Cardiac fibroblast (primary cell): ENCODE data around the gene GORASP2.

ENCODE experiments used
- DNase-seq, 2 donors: peaks; one replicate each; pipeline versions ENCODE4 v3.0.0 to v3.0.0-alpha.2; 2010; ENCODE audit warnings: low read depth in 2 of 2
- H3K4me3 ChIP-seq, 2 donors: replicated peaks in 1 of 2; 1 replicate in 1 of 2; 2 replicates in 1 of 2; pipeline ENCODE4 v1.5.1; 2011; ENCODE audit warnings: low read depth in 2 of 2, low read length in 2 of 2, mild to moderate bottlenecking in 2 of 2, moderate library complexity in 1 of 2
- TF ChIP-seq, protein P1 (sequence below): IDR thresholded peaks from one replicate; pipeline ENCODE4 v1.5.1; 2011; ENCODE audit warnings: low read depth, mild to moderate bottlenecking, low read length, inconsistent platforms

GORASP2 gene

DNA sequence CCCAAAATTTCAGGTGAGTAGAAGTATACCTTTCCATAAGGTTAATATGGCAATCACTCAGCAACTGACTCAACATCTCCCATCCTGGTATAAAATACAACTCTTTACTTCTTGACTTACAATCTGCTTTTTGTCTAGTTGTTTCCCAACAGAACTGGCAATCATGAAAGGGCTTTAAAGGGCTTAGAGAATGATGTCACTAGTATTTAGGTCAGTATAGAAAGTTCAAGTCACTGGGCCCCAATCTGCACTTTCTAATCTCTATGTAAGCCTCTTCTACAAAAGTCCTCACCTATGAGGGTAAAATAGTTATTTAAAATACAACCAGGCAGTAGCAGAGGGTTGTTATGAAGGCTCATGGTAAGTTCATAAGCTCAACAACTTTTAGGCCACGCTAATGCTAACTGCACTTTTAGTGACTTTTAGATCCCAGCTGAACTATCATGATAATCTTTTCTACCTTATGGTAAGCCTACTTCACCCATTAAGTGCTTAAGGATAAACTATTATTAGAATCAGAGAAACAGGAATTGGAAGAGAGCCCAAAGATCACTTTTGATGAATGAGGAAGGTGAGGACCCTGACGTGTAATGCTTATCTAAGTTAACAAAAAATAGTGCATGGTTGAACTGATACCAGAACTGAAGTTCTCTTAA is 79.6 kb downstream of the GORASP2 start:
- no peak for DNase-seq

DNA sequence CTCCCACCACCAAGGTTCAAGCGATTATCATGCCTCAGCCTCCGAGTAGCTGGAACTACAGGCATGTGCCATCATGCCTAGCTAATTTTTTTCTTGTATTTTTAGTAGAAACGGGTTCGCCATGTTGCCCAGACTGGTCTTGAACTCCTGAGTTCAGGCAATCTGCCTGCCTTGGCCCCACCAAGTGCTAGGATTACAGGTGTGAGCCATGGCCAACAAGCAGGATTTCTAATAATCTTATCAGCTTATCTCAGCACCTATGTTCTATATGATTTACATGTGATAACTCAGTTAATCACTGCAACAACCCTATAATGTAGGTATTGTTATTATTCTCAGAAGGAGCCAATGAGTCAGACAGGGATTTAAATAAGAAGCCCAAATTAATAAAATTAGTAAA is 80.3 kb downstream of the GORASP2 start:
- no peak overlapping the region for H3K4me3 ChIP-seq
- DNase-seq, result no peak
- TF ChIP-seq, protein P1, sequence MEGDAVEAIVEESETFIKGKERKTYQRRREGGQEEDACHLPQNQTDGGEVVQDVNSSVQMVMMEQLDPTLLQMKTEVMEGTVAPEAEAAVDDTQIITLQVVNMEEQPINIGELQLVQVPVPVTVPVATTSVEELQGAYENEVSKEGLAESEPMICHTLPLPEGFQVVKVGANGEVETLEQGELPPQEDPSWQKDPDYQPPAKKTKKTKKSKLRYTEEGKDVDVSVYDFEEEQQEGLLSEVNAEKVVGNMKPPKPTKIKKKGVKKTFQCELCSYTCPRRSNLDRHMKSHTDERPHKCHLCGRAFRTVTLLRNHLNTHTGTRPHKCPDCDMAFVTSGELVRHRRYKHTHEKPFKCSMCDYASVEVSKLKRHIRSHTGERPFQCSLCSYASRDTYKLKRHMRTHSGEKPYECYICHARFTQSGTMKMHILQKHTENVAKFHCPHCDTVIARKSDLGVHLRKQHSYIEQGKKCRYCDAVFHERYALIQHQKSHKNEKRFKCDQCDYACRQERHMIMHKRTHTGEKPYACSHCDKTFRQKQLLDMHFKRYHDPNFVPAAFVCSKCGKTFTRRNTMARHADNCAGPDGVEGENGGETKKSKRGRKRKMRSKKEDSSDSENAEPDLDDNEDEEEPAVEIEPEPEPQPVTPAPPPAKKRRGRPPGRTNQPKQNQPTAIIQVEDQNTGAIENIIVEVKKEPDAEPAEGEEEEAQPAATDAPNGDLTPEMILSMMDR, result no peak

More for the DNA sequence above, 79.6 kb downstream of the GORASP2 start:
- TF ChIP-seq, protein P1, result no peak
- H3K4me3 ChIP-seq, result no peak overlapping the region

DNA sequence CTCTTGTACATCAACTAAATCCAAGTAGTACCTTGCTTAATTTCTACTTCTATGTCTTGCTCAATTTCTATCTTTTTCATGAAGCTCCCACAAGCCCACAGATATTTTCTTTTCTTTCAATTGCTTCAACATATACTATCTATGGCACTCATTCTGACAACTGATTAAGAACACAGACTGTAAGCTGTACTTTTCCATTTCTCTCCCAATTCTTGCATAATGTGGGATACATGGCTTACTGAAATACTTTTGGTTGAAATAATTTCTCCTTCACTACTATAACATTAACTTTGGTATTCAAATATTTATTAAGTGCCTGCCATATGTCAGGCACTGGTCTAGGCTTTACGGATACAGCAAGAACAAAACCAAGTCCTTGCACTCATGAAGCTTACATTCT is 84.8 kb downstream of the GORASP2 start:
- no peak for DNase-seq

DNA sequence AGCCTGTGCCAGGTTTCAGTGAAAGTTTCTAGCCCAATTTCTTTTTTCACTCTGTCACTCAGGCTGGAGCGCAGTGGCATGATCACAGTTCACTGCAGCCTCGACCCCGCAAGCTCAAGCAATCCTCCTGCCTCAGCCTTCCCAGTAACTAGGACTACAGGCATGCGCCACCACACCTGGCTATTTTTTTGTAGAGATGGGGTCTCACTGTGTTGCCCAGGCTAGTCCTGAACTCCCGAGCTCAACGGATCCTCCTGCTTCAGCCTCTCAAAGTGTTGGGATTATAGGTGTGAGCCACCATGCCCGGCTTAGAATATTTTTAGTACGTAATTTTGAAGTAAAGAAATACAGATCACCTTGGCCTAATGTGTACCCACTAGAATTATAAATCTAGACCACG is 87.1 kb downstream of the GORASP2 start:
- no peak overlapping the region for H3K4me3 ChIP-seq
- DNase-seq, result no peak
- TF ChIP-seq, protein P1, result no peak

More for the DNA sequence above, 84.8 kb downstream of the GORASP2 start:
- TF ChIP-seq, protein P1, result no peak
- no peak overlapping the region for H3K4me3 ChIP-seq
